Left lung (tissue), 10 donors: ENCODE results near the gene TFCP2L1. TPM values are rescaled to one million over a fixed set of nuclear protein-coding genes. Genes with fewer than 3 reads are reported as not detected.

Experiments used
- ATAC-seq: fragments of 200-7000 bp; cut with Tn5 transposase; one replicate; pipeline ENCODE4 v1.9.1; 2020; ENCODE audit warnings: moderate library complexity
- DNase-seq, 4 donors: peaks; one replicate each; pipeline ENCODE4 v3.0.0-alpha.2; 2013 to 2020
- H3K27ac ChIP-seq, 2 donors: fragments of 200-600 bp; sonication (generic) in 1 of 2; one replicate each; pipeline versions ENCODE4 v1.5.0 to v1.8.0; 2020 to 2021
- H3K27me3 ChIP-seq, 2 donors: fragments of 200-600 bp; sonication (generic) in 1 of 2; one replicate each; pipeline versions ENCODE4 v1.5.0 to v1.8.0; 2020 to 2021
- H3K36me3 ChIP-seq, 2 donors: fragments of 200-600 bp; sonication (generic) in 1 of 2; one replicate each; pipeline versions ENCODE4 v1.5.0 to v1.8.0; 2020 to 2021
- H3K4me1 ChIP-seq, 2 donors: fragments of 200-600 bp; one replicate each; pipeline ENCODE4 v1.8.0; 2021
- H3K4me3 ChIP-seq, 2 donors: fragments of 200-600 bp; sonication (generic) in 1 of 2; one replicate each; pipeline versions ENCODE4 v1.5.0 to v1.8.0; 2020 to 2021; ENCODE audit warnings: mild to moderate bottlenecking in 1 of 2
- H3K9me3 ChIP-seq, 2 donors: fragments of 200-600 bp; sonication (generic) in 1 of 2; one replicate each; pipeline versions ENCODE4 v1.5.0 to v1.8.0; 2020 to 2021
- CTCF ChIP-seq, 2 donors: fragments of 200-600 bp; sonication (generic) in 1 of 2; IDR thresholded peaks; one replicate each; pipeline versions ENCODE4 v1.5.0 to v1.8.0; 2021; ENCODE audit warnings: antibody characterized with exemption in 2 of 2
- intact Hi-C, 2 donors: fragments of 100-400 bp; cut with DNase I; formaldehyde crosslinking; loops; one replicate each; pipeline versions ENCODE4 v1.11.2 to v1.14.2; 2022
- polyA plus RNA-seq, 6 donors: library from polyadenylated mRNA; unstranded; fragments of 120-200 nt; gene quantifications; one replicate each; pipeline ENCODE4 v1.2.1, GENCODE V29; 2013; ENCODE audit not compliant: insufficient read length in 6 of 6
- total RNA-seq, 2 donors: library from RNA; stranded (reverse); fragmentation: NEBNext Ultra II Directional; extraction: Animal tissue kit (Norgen Biotek cat#: 25700); gene quantifications; one replicate each; pipeline ENCODE4 v1.2.1, GENCODE V29; 2021
- donor health status: DM: no; HTN: yes; CAD: no.
- donor health status: DM: no; HTN: no; CAD: no.

The TFCP2L1 gene
- total and polyA plus RNA-seq, 8 donors: 3.5 to 32.5 (median 4.6) TPM

DNA sequence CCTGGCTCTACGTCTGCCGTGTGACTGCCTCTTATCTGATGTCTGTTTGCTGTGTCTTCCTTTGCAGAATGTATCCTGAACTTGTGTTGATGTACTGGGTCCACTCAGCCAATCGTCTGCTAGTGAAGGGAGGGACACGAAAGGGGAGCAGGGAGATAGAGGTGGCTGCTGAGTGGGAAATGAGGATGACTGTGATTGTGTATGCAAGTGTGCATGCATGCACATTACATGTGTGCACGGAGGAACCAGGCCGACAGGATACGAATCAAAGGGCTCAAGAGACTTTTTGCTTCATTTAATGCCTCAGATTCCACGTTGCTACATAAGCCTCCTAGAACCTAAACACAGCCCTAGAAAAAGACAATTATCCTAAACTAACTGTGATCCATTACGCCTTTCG lies 111.2 kb downstream of the TFCP2L1 start:
- no peak for TF ChIP-seq CTCF (IDR thresholded peaks at IDR 0.05)
- Histone ChIP-seq H3K4me1 (no peaks in the 10 kb centered on the region), H3K9me3 (peaks cover 0 to 15% of the 10 kb centered on the region in 2 donors), H3K36me3 (no peaks in the 10 kb centered on the region), H3K27ac (no peak overlapping the region), H3K27me3 (peaks cover 0 to 8% of the 10 kb centered on the region in 2 donors), H3K4me3 (no peak overlapping the region)
- no peak for DNase-seq
- intact Hi-C loops: no loop called here
- ATAC-seq: no peak

DNA sequence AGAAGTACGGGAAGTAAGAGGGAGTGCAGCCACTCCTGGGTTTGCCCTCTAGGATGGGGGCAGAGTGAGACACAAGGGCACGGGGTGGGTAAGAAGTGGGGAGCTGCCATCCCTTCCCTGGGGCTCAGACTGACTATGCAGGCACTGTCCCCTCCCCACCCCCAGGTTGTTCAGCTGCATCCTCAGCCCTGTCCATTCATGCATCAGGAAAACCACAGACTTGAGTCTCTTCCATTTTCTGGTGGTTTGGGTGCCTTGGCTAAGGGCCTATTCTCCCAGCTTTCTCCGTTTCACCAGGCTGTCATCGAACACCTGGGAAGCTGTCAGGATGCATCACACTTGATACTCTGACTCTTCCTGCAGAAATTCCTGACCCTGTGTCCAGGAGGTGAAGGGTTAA lies 111.9 kb downstream of the TFCP2L1 start:
- ATAC-seq (no peak), DNase-seq (no peak)
- peaks cover 0 to 8% of the 10 kb centered on the region in 2 donors for H3K27me3 ChIP-seq
- no peak overlapping the region for H3K4me3 ChIP-seq
- H3K36me3 ChIP-seq: no peaks in the 10 kb centered on the region
- peaks cover 0 to 15% of the 10 kb centered on the region in 2 donors for H3K9me3 ChIP-seq
- TF ChIP-seq CTCF (IDR thresholded peaks at IDR 0.05): no peak
- H3K27ac ChIP-seq: no peak overlapping the region
- H3K4me1 ChIP-seq: no peaks in the 10 kb centered on the region
- intact Hi-C loops: no loop called here

DNA sequence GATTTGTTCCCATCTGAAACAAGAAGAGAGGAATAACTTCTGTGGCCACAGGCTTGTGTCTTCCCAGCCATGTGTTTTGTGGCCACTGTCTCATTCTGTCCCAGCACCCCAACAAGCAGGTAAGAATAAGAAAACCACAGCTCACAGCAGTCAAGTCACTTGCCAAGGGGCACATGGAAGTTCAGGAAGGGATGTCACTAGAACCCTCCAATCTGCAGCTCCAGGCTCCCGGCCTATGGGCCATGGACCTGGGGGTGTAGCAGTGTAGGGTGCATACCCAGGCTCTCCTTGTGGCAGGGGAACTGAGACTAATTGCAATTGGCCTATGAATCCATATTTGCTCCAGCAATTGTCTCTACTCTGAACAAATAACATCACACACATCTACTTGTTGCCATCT lies 112.5 kb downstream of the TFCP2L1 start:
- intact Hi-C loops: no loop called here
- DNase-seq: no peak
- Histone ChIP-seq H3K36me3 (no peaks in the 10 kb centered on the region), H3K4me1 (no peaks in the 10 kb centered on the region), H3K9me3 (peaks cover 0 to 15% of the 10 kb centered on the region in 2 donors), H3K27me3 (peaks cover 0 to 8% of the 10 kb centered on the region in 2 donors), H3K27ac (no peak overlapping the region), H3K4me3 (no peak overlapping the region)
- ATAC-seq: no peak
- TF ChIP-seq CTCF (IDR thresholded peaks at IDR 0.05): no peak

DNA sequence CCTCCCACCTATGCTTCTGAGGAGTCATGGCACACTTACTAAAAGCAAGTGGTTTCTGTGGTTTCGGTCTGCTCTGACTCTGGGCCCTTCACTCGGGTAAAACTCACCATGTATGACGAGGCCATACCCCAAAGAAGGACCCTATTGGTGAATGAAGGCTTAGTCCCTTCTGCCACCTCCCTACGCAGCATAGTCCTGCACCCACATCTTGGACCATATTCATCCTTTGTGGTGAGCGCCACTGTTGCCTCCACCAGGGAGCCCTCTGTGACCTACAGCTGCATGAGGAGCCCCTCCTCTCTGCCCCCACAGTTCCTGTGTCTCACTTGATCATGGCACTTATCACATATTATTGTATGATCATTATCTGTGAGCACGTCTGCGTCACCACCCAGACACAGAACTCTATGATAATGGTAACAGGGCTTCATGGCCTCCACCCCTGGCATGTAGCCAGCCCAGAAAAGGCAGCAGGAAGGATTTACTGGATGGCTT lies 113.3 kb downstream of the TFCP2L1 start:
- Histone ChIP-seq H3K27me3 (peaks cover 0 to 8% of the 10 kb centered on the region in 2 donors), H3K4me3 (no peak overlapping the region), H3K4me1 (no peaks in the 10 kb centered on the region), H3K36me3 (no peaks in the 10 kb centered on the region), H3K27ac (no peak overlapping the region), H3K9me3 (peaks cover 0 to 15% of the 10 kb centered on the region in 2 donors)
- no peak for TF ChIP-seq CTCF (IDR thresholded peaks at IDR 0.05)
- ATAC-seq (no peak), DNase-seq (no peak)
- intact Hi-C loops: no loop called here

GRCh38 chr2:121170577-121170976 lies 114.4 kb downstream of the TFCP2L1 start:
- no peak for DNase-seq
- TF ChIP-seq CTCF (IDR thresholded peaks at IDR 0.05): no peak
- ATAC-seq: no peak

More at GRCh38 chr2:121170577-121170976, 114.4 kb downstream of the TFCP2L1 start:
- no peaks in the 10 kb centered on the region for H3K4me1 ChIP-seq
- H3K27me3 ChIP-seq: peaks cover 0 to 7% of the 10 kb centered on the region in 2 donors
- intact Hi-C loops: no loop called here
- no peaks in the 10 kb centered on the region for H3K36me3 ChIP-seq
- H3K9me3 ChIP-seq: peaks cover 0 to 15% of the 10 kb centered on the region in 2 donors
- no peak overlapping the region for H3K27ac ChIP-seq
- H3K4me3 ChIP-seq: no peak overlapping the region
